GM23338 (cell line): ENCODE measurements around the gene STRIP1. TPM values are rescaled to one million over a fixed set of nuclear protein-coding genes. Genes with fewer than 3 reads are reported as not detected.

Experiments
- CREB1 ChIP-seq: fragments of 250-450 bp; sonication (Bioruptor Pico); IDR thresholded peaks from 2 replicates; pipeline ENCODE4 v1.5.0; 2020; ENCODE audit warnings: low read depth, mild to moderate bottlenecking, moderate library complexity
- EZH2phosphoT487 ChIP-seq: fragments of 200-600 bp; sonication (generic); IDR thresholded peaks from one replicate; pipeline ENCODE4 v1.8.1; 2018; ENCODE audit warnings: antibody characterized with exemption; ENCODE audit not compliant: unreplicated experiment
- JUNB ChIP-seq: IDR thresholded peaks from one replicate; pipeline ENCODE4 v1.6.1; 2016; ENCODE audit warnings: antibody characterized with exemption; ENCODE audit not compliant: unreplicated experiment
- POLR2AphosphoS5 ChIP-seq: IDR thresholded peaks from 2 replicates; pipeline ENCODE4 v1.6.1; 2016; ENCODE audit warnings: antibody characterized with exemption, low read depth
- STAT1 ChIP-seq: IDR thresholded peaks from one replicate; pipeline ENCODE4 v1.6.1; 2016; ENCODE audit warnings: antibody characterized with exemption; ENCODE audit not compliant: unreplicated experiment
- ZNF331 ChIP-seq: fragments of 250-450 bp; sonication (Bioruptor Pico); IDR thresholded peaks from 2 replicates; pipeline ENCODE4 v1.5.0; 2020; ENCODE audit warnings: low read depth, mild to moderate bottlenecking, moderate library complexity
- ZNF462 ChIP-seq: fragments of 250-450 bp; sonication (Bioruptor Pico); IDR thresholded peaks from 2 replicates; pipeline ENCODE4 v1.5.0; 2020; ENCODE audit warnings: mild to moderate bottlenecking, moderate library complexity
- polyA plus RNA-seq: library from polyadenylated mRNA; unstranded; fragments of >200 nt; fragmentation: Nextera tagmentation; extraction: Ambion mirVana; gene quantifications from 2 replicates; pipeline ENCODE4 v1.2.1, GENCODE V29; 2016
- total RNA-seq: library from RNA; depleted of rRNA; stranded (reverse); fragments of >200 nt; shearing (Covaris generic); gene quantifications from 2 replicates; pipeline ENCODE4 v1.2.3, GENCODE V29; 2014
- TF ChIP-seq, protein P1 (sequence below): IDR thresholded peaks from one replicate; pipeline ENCODE4 v1.6.1; 2018; ENCODE audit warnings: antibody characterized with exemption; ENCODE audit not compliant: unreplicated experiment

The STRIP1 gene
- total and polyA plus RNA-seq, 2 experiments from 2014 or later = 17.2 to 50.6 TPM

DNA sequence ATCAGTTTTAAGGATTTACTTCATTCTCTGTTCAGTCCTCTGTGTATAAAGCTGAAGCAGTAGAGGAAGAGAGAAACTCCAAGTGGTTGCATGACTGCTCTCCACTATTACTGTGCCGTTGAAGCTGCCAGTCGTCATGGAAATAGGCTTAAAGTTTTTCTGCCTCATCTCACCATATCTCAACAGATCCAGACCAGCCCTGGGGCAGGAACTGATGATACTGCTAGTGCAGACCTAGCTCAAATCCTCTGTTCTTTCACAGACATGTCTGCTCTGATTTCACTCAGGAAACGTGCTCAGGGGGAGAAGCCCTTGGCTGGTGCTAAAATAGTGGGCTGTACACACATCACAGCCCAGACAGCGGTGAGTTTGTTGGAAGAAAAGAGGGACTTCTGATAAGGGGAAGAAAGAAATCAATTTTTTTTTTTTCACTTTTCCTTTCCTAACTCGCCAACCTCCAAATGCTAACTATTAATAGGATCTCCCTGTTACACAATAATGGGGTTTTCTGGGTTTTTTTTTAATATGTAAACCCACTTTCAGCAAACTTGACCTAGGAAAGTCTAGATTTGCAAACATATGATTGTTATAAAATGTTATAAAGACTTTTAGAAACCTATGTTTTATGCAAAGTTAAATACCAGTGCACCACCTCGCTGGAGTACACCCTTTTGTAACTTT, 22.2 kb upstream of the STRIP1 start (continued):
- no peak for TF ChIP-seq ZNF462 (CRISPR knock-in tag)
- no peak for TF ChIP-seq JUNB
- no peak for TF ChIP-seq ZNF331
- TF ChIP-seq EZH2phosphoT487 = no peak
- no peak for TF ChIP-seq CREB1 (CRISPR knock-in tag)
- TF ChIP-seq STAT1 = no peak
- TF ChIP-seq POLR2AphosphoS5 = no peak
- TF ChIP-seq, protein P1, sequence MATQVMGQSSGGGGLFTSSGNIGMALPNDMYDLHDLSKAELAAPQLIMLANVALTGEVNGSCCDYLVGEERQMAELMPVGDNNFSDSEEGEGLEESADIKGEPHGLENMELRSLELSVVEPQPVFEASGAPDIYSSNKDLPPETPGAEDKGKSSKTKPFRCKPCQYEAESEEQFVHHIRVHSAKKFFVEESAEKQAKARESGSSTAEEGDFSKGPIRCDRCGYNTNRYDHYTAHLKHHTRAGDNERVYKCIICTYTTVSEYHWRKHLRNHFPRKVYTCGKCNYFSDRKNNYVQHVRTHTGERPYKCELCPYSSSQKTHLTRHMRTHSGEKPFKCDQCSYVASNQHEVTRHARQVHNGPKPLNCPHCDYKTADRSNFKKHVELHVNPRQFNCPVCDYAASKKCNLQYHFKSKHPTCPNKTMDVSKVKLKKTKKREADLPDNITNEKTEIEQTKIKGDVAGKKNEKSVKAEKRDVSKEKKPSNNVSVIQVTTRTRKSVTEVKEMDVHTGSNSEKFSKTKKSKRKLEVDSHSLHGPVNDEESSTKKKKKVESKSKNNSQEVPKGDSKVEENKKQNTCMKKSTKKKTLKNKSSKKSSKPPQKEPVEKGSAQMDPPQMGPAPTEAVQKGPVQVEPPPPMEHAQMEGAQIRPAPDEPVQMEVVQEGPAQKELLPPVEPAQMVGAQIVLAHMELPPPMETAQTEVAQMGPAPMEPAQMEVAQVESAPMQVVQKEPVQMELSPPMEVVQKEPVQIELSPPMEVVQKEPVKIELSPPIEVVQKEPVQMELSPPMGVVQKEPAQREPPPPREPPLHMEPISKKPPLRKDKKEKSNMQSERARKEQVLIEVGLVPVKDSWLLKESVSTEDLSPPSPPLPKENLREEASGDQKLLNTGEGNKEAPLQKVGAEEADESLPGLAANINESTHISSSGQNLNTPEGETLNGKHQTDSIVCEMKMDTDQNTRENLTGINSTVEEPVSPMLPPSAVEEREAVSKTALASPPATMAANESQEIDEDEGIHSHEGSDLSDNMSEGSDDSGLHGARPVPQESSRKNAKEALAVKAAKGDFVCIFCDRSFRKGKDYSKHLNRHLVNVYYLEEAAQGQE = no peak
